Type B pancreatic cell (in vitro differentiated cells): ENCODE measurements around the gene MSRB1. TPM values are rescaled to one million over a fixed set of nuclear protein-coding genes. Genes with fewer than 3 reads are reported as not detected.

ENCODE experiments used
- DNase-seq: peaks from one replicate; pipeline ENCODE4 v3.0.0; 2021; ENCODE audit warnings: mixed read lengths; ENCODE audit not compliant: unreplicated experiment; ENCODE audit errors: extremely low spot score
- H3K27ac Mint-ChIP-seq: 2 replicates; pipeline ENCODE4 v1.8.0; 2021; ENCODE audit warnings: mild to moderate bottlenecking, mixed read lengths
- H3K27me3 Mint-ChIP-seq: 2 replicates; pipeline ENCODE4 v1.8.0; 2021; ENCODE audit warnings: mixed read lengths
- H3K36me3 Mint-ChIP-seq: 2 replicates; pipeline ENCODE4 v1.8.0; 2021; ENCODE audit warnings: mixed read lengths
- H3K4me1 Mint-ChIP-seq: one replicate; pipeline ENCODE4 v1.8.0; 2021; ENCODE audit warnings: mixed read lengths; ENCODE audit not compliant: unreplicated experiment
- H3K4me3 Mint-ChIP-seq: 2 replicates; pipeline ENCODE4 v1.8.0; 2021; ENCODE audit warnings: mild to moderate bottlenecking, mixed read lengths
- H3K9me3 Mint-ChIP-seq: 2 replicates; pipeline ENCODE4 v1.8.0; 2021; ENCODE audit warnings: mixed read lengths
- CTCF ChIP-seq: fragments of 200-600 bp; sonication (generic); conservative IDR thresholded peaks from 2 replicates; pipeline ENCODE4 v1.5.0; 2021; ENCODE audit warnings: antibody characterized with exemption, mild to moderate bottlenecking
- total RNA-seq: library from RNA; stranded (reverse); gene quantifications from 2 replicates; pipeline ENCODE4 v1.2.1, GENCODE V29; 2021; ENCODE audit warnings: low replicate concordance

The MSRB1 gene
- total RNA-seq, 1 donor from 2014 or later, result 34.8 TPM

- peaks cover 11% of the 10 kb centered on the region for H3K4me1 Mint-ChIP-seq
Measured at GRCh38 chr16:1980030-1980769, 37.2 kb upstream of the MSRB1 start.

DNA sequence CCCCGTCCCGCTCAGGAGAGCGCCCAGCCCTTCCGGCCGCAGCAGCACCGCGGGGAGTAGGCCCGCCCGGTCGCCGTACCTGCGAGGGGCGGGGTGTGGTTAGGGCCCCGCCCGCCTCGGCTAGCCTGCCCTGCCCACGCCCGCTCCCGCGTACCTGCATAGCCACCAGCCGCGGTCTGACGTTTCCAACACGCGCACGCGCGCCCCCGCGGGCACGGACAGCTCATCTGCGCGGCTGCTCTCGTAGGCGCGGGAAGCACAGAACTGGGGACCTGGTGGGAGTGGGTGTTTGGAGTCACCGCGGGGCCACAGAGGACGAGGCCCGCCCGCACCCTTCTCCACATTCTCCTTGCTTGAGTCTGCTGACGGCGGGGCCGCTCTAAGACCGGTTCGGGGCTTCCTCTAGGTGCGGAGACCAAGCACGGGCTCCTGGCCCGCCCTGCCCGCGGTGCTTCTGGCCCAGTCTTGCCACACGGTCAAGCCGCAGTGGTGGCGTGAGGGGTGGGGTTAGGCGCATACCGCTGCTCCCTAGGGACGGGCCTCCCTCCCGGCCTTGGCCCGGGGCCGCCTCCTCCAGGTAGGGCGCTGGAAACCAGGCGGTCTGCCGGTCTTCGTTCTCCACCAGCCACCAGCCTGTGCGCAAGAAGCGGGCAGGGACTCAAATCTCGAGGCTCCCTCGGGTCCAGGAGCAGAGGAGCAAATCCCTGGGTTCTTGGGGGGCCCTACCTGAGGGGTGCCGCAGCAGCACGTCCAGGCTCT lies 36.5 kb upstream of the MSRB1 start:
- Mint-ChIP-seq H3K4me3 (no peak overlapping the region), H3K27me3 (peaks cover 41% of the 10 kb centered on the region), H3K36me3 (no peaks in the 10 kb centered on the region), H3K4me1 (peaks cover 5% of the 10 kb centered on the region), H3K27ac (no peak overlapping the region), H3K9me3 (no peaks in the 10 kb centered on the region)
- no peak for DNase-seq
- no peak for TF ChIP-seq CTCF

More at GRCh38 chr16:1980030-1980769, 37.2 kb upstream of the MSRB1 start:
- TF ChIP-seq CTCF, result no peak
- no peak for DNase-seq
- Mint-ChIP-seq H3K4me3 (no peak overlapping the region), H3K27ac (no peak overlapping the region), H3K9me3 (no peaks in the 10 kb centered on the region), H3K36me3 (no peaks in the 10 kb centered on the region), H3K27me3 (peaks cover 41% of the 10 kb centered on the region)

DNA sequence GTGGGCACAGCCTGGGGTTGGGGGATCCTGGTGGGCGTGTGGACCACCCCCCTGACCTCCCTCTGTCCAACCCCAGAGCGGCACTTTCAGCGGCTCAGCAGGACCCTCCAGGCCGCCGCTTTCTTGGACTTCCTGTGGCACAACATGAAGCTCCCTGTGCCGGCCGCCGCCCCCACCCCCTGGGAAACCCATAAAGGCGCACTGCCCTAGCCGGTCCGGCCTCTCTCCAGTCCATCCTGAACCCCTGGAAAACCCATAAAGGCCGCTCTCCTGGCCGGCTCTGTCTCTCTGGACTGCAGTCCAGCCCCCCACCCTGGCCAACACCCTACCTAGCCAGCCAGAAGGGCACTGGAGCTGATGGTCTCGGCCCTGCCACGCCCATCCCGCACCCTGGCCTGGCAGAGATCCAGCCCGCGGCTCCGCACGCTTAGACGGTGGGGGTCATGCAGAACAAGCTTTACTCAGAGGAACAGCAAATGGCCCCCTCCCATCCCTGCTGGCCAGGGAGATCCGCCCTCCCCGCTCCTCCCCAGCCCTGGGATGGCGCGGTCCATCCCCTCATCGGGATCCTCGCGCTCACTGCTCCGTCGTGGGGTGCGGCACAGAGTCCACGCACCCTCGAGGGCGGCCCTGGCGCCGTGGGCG lies 35.6 kb upstream of the MSRB1 start:
- TF ChIP-seq CTCF, result no peak
- Mint-ChIP-seq H3K27me3 (peaks cover 41% of the 10 kb centered on the region), H3K9me3 (no peaks in the 10 kb centered on the region), H3K4me3 (no peak overlapping the region), H3K4me1 (peaks cover 5% of the 10 kb centered on the region), H3K27ac (no peak overlapping the region), H3K36me3 (no peaks in the 10 kb centered on the region)
- DNase-seq, result no peak

DNA sequence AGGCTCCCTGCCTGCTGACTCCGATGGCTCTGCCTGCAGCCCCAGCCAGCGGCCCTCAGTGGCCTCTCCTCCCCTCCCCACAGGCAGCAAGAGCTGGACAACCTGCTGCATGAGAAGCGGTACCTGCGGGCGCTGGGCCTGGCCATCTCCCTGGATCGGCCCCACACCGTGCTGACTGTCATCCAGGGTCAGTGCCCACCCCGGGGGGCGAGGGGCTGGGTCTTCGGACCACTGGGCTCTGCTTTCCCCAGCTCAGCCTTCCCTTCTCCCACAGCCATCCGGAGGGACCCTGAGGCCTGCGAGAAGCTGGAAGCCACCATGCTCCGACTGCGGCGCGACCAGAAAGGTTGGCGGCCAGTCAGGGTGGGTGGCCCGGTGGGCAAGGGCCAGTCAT lies 34.9 kb upstream of the MSRB1 start:
- Mint-ChIP-seq H3K4me3 (no peak overlapping the region), H3K27ac (no peak overlapping the region), H3K4me1 (peaks cover 2% of the 10 kb centered on the region), H3K27me3 (peaks cover 36% of the 10 kb centered on the region), H3K36me3 (no peaks in the 10 kb centered on the region), H3K9me3 (no peaks in the 10 kb centered on the region)
- no peak for DNase-seq
- TF ChIP-seq CTCF, result no peak

- no peak for DNase-seq
- Mint-ChIP-seq H3K4me1 (peaks cover 5% of the 10 kb centered on the region), H3K36me3 (no peaks in the 10 kb centered on the region), H3K27me3 (peaks cover 30% of the 10 kb centered on the region), H3K27ac (no peak overlapping the region), H3K4me3 (no peak overlapping the region), H3K9me3 (no peaks in the 10 kb centered on the region)
- TF ChIP-seq CTCF, result no peak
Measured at GRCh38 chr16:1976951-1977874, 34.2 kb upstream of the MSRB1 start.
